ENCODE measurements around the gene TSSK6. TPM values are rescaled to one million over a fixed set of nuclear protein-coding genes. Genes with fewer than 3 reads are reported as not detected.

The TSSK6 gene
- total and polyA plus RNA-seq, 2 experiments from 2014 or later: 0.63 to 4.9 TPM

GRCh38 chr19:19528721-19529490 lies 13.6 kb upstream of the TSSK6 start, which contains the start of gene YJEFN3:
Gene YJEFN3, plus strand, starts transcription at chr19:19528911. Its CDS starts 22 bp downstream, at chr19:19528933.
- peak within 1 kb of the TSS; percentile 45; the same call in 1 of the 2 replicates for H3K4me3 ChIP-seq
- H3K27me3 Mint-ChIP-seq (ENCODE audit: insufficient read depth, low read depth, poor library complexity): peaks cover 10% of the 10 kb centered on the region
- no peaks in the 10 kb centered on the region for H3K27me3 ChIP-seq (ENCODE audit: insufficient read depth)
- H3K79me2 ChIP-seq (replicated peaks; ENCODE audit: insufficient read depth): peaks cover 15% of the 10 kb centered on the region
- no peaks in the 10 kb centered on the region for H3K9me2 ChIP-seq (ENCODE audit: insufficient read depth)
- H3K4me3 Mint-ChIP-seq: peak within 1 kb of the TSS; percentile 51
- H2AFZ ChIP-seq: no peak within 1 kb of the TSS
- 0 out of 2 replicates have a peak within 1 kb of the TSS, but pooled peaks have one; percentile 50 for H3K27ac ChIP-seq (ENCODE audit: low read depth)
- DNase-seq (ENCODE audit: low spot score): peak; percentile 86
- H3K4me1 Mint-ChIP-seq: peaks cover 41% of the 10 kb centered on the region
- peak within 1 kb of the TSS; percentile 48; the same call in 1 of the 2 replicates for H3K27ac Mint-ChIP-seq
- ATAC-seq: peak; percentile 40
- H3K9me3 Mint-ChIP-seq: no peaks in the 10 kb centered on the region
- peaks cover 31% of the 10 kb centered on the region for H3F3A ChIP-seq (replicated peaks; ENCODE audit: low read depth)
- H4K20me1 ChIP-seq (replicated peaks; ENCODE audit: insufficient read depth): peaks cover 14% of the 10 kb centered on the region
- TF ChIP-seq POLR2AphosphoS5 (IDR thresholded peaks at IDR 0.05; ENCODE audit: low read depth): peak; percentile 61
- no peak for TF ChIP-seq ETS1 (IDR thresholded peaks at IDR 0.05)
- H3K4me2 ChIP-seq: peak within 1 kb of the TSS; percentile 73
- H3K36me3 ChIP-seq (ENCODE audit: insufficient read depth): no peaks in the 10 kb centered on the region
- peaks cover 34% of the 10 kb centered on the region for H3K36me3 Mint-ChIP-seq (ENCODE audit: low read depth)
- H3K4me1 ChIP-seq (ENCODE audit: insufficient read depth): peaks cover 6% of the 10 kb centered on the region; the same call in 1 of the 2 replicates

GRCh38 chr19:19527674-19528625 lies 12.6 kb upstream of the TSSK6 start:
- peaks cover 5% of the 10 kb centered on the region; the same call in 1 of the 2 replicates for H3K36me3 ChIP-seq (ENCODE audit: insufficient read depth)
- peaks cover 25% of the 10 kb centered on the region for H3K79me2 ChIP-seq (replicated peaks; ENCODE audit: insufficient read depth)
- Mint-ChIP-seq H3K27me3 (ENCODE audit: insufficient read depth, low read depth, poor library complexity) (peaks cover 8% of the 10 kb centered on the region), H3K9me3 (no peaks in the 10 kb centered on the region), H3K27ac (peak overlapping the region; percentile 48; the same call in 1 of the 2 replicates), H3K4me3 (no peak overlapping the region), H3K4me1 (peaks cover 36% of the 10 kb centered on the region), H3K36me3 (ENCODE audit: low read depth) (peaks cover 37% of the 10 kb centered on the region)
- H3K4me3 ChIP-seq: no peak overlapping the region
- peaks cover 6% of the 10 kb centered on the region; the same call in 1 of the 2 replicates for H3K4me1 ChIP-seq (ENCODE audit: insufficient read depth)
- peak; percentile 1 for DNase-seq (ENCODE audit: low spot score)
- H2AFZ ChIP-seq: no peak overlapping the region
- H3K4me2 ChIP-seq: no peak overlapping the region
- 0 out of 2 replicates have a peak overlapping the region, but pooled peaks have one; percentile 50 for H3K27ac ChIP-seq (ENCODE audit: low read depth)
- peaks cover 27% of the 10 kb centered on the region for H3F3A ChIP-seq (replicated peaks; ENCODE audit: low read depth)
- no peak for ATAC-seq
- H3K27me3 ChIP-seq (ENCODE audit: insufficient read depth): no peaks in the 10 kb centered on the region
- H4K20me1 ChIP-seq (replicated peaks; ENCODE audit: insufficient read depth): peaks cover 24% of the 10 kb centered on the region
- no peaks in the 10 kb centered on the region for H3K9me2 ChIP-seq (ENCODE audit: insufficient read depth)
- TF ChIP-seq ZNF114 (CRISPR knock-in tag; IDR thresholded peaks at IDR 0.05) (no peak), POLR2AphosphoS5 (IDR thresholded peaks at IDR 0.05; ENCODE audit: low read depth) (no peak), ZNF331 (CRISPR knock-in tag; IDR thresholded peaks at IDR 0.05; ENCODE audit: low read depth) (no peak), STAT1 (IDR thresholded peaks at IDR 0.05; ENCODE audit: unreplicated experiment) (no peak), EZH2 (IDR thresholded peaks at IDR 0.05; ENCODE audit: low read depth, unreplicated experiment) (no peak), ETS1 (IDR thresholded peaks at IDR 0.05) (no peak), JUNB (IDR thresholded peaks at IDR 0.05; ENCODE audit: unreplicated experiment) (no peak)
- TF ChIP-seq, protein P1, sequence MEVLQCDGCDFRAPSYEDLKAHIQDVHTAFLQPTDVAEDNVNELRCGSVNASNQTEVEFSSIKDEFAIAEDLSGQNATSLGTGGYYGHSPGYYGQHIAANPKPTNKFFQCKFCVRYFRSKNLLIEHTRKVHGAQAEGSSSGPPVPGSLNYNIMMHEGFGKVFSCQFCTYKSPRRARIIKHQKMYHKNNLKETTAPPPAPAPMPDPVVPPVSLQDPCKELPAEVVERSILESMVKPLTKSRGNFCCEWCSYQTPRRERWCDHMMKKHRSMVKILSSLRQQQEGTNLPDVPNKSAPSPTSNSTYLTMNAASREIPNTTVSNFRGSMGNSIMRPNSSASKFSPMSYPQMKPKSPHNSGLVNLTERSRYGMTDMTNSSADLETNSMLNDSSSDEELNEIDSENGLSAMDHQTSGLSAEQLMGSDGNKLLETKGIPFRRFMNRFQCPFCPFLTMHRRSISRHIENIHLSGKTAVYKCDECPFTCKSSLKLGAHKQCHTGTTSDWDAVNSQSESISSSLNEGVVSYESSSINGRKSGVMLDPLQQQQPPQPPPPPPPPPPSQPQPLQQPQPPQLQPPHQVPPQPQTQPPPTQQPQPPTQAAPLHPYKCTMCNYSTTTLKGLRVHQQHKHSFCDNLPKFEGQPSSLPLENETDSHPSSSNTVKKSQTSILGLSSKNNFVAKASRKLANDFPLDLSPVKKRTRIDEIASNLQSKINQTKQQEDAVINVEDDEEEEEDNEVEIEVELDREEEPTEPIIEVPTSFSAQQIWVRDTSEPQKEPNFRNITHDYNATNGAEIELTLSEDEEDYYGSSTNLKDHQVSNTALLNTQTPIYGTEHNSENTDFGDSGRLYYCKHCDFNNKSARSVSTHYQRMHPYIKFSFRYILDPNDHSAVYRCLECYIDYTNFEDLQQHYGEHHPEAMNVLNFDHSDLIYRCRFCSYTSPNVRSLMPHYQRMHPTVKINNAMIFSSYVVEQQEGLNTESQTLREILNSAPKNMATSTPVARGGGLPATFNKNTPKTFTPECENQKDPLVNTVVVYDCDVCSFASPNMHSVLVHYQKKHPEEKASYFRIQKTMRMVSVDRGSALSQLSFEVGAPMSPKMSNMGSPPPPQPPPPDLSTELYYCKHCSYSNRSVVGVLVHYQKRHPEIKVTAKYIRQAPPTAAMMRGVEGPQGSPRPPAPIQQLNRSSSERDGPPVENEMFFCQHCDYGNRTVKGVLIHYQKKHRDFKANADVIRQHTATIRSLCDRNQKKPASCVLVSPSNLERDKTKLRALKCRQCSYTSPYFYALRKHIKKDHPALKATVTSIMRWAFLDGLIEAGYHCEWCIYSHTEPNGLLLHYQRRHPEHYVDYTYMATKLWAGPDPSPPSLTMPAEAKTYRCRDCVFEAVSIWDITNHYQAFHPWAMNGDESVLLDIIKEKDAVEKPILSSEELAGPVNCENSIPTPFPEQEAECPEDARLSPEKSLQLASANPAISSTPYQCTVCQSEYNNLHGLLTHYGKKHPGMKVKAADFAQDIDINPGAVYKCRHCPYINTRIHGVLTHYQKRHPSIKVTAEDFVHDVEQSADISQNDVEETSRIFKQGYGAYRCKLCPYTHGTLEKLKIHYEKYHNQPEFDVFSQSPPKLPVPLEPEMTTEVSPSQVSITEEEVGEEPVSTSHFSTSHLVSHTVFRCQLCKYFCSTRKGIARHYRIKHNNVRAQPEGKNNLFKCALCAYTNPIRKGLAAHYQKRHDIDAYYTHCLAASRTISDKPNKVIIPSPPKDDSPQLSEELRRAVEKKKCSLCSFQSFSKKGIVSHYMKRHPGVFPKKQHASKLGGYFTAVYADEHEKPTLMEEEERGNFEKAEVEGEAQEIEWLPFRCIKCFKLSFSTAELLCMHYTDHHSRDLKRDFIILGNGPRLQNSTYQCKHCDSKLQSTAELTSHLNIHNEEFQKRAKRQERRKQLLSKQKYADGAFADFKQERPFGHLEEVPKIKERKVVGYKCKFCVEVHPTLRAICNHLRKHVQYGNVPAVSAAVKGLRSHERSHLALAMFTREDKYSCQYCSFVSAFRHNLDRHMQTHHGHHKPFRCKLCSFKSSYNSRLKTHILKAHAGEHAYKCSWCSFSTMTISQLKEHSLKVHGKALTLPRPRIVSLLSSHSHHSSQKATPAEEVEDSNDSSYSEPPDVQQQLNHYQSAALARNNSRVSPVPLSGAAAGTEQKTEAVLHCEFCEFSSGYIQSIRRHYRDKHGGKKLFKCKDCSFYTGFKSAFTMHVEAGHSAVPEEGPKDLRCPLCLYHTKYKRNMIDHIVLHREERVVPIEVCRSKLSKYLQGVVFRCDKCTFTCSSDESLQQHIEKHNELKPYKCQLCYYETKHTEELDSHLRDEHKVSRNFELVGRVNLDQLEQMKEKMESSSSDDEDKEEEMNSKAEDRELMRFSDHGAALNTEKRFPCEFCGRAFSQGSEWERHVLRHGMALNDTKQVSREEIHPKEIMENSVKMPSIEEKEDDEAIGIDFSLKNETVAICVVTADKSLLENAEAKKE (CRISPR knock-in tag; IDR thresholded peaks at IDR 0.05): no peak

Measured in GM23338 (cell line).